Measurements from ENCODE around the gene PAXX. TPM values are rescaled to one million over a fixed set of nuclear protein-coding genes. Genes with fewer than 3 reads are reported as not detected.

The PAXX gene
- total RNA-seq, 4 donors from 2014 or later: 49.3 to 85.2 (median 66.0) TPM

GRCh38 chr9:136969774-136970173 is 22.4 kb upstream of the PAXX start:
- no peak for DNase-seq
- WGBS, 2 donors (ENCODE audit: low coverage in 1 of 2): 70% methylated on average over 5 of the region's 5 CpGs; no CpG with 5 or more reads in 1 of the 2 donors
- Histone ChIP-seq H3K9me3 (no peaks in the 10 kb centered on the region), H3K4me3 (no peak overlapping the region), H3K4me1 (peaks cover 0 to 10% (median 3%) of the 10 kb centered on the region in 4 donors), H3K36me3 (no peaks in the 10 kb centered on the region), H3K27ac (no peak overlapping the region), H3K27me3 (peaks cover 5% of the 10 kb centered on the region)
- in situ Hi-C loops (cut with MboI; ENCODE audit: low pct_ligation_motif_present in 1 of 4, low pct_unique_long_range_greater_than_20kb in 1 of 4, low sequenced_read_pairs in 3 of 4) (no loop called here), intact Hi-C loops (cut with DNase I; ENCODE audit: low total_unique reads) (no loop called here)
- no peak for TF ChIP-seq CTCF (IDR thresholded peaks at IDR 0.05)
- no peak for TF ChIP-seq POLR2A (IDR thresholded peaks at IDR 0.05)
- TF ChIP-seq EP300 (IDR thresholded peaks at IDR 0.05; ENCODE audit: low read depth): no peak
- no peak for TF ChIP-seq POLR2AphosphoS5 (IDR thresholded peaks at IDR 0.05)

- no peak for DNase-seq
- Histone ChIP-seq H3K4me1 (peaks cover 0 to 14% (median 2%) of the 10 kb centered on the region in 4 donors), H3K9me3 (no peaks in the 10 kb centered on the region), H3K27me3 (peaks cover 5% of the 10 kb centered on the region), H3K27ac (no peak overlapping the region), H3K4me3 (no peak overlapping the region), H3K36me3 (no peaks in the 10 kb centered on the region)
- in situ Hi-C loops (cut with MboI; ENCODE audit: low pct_ligation_motif_present in 1 of 4, low pct_unique_long_range_greater_than_20kb in 1 of 4, low sequenced_read_pairs in 3 of 4): no loop called here
- WGBS, 2 donors (ENCODE audit: low coverage in 1 of 2): 38% methylated on average over 1 of the region's 11 CpGs; no CpG with 5 or more reads in 1 of the 2 donors
- intact Hi-C loops (cut with DNase I; ENCODE audit: low total_unique reads): no loop called here
- TF ChIP-seq POLR2A (IDR thresholded peaks at IDR 0.05): no peak
- no peak for TF ChIP-seq EP300 (IDR thresholded peaks at IDR 0.05; ENCODE audit: low read depth)
- no peak for TF ChIP-seq POLR2AphosphoS5 (IDR thresholded peaks at IDR 0.05)
- no peak for TF ChIP-seq CTCF (IDR thresholded peaks at IDR 0.05)
Observed at GRCh38 chr9:136970361-136970760, 21.9 kb upstream of the PAXX start.

- no peak for DNase-seq
- in situ Hi-C loops (cut with MboI; ENCODE audit: low pct_ligation_motif_present in 1 of 4, low pct_unique_long_range_greater_than_20kb in 1 of 4, low sequenced_read_pairs in 3 of 4) (no loop called here), intact Hi-C loops (cut with DNase I; ENCODE audit: low total_unique reads) (no loop called here)
- Histone ChIP-seq H3K27ac (no peak overlapping the region), H3K4me1 (peaks cover 0 to 9% (median 0%) of the 10 kb centered on the region in 4 donors), H3K36me3 (no peaks in the 10 kb centered on the region), H3K4me3 (no peak overlapping the region), H3K9me3 (no peaks in the 10 kb centered on the region), H3K27me3 (no peaks in the 10 kb centered on the region)
- WGBS, 2 donors (ENCODE audit: low coverage in 1 of 2): 77% methylated on average over 14 of the region's 14 CpGs; no CpG with 5 or more reads in 1 of the 2 donors
- TF ChIP-seq EP300 (IDR thresholded peaks at IDR 0.05; ENCODE audit: low read depth) (no peak), POLR2A (IDR thresholded peaks at IDR 0.05) (no peak), POLR2AphosphoS5 (IDR thresholded peaks at IDR 0.05) (no peak), CTCF (IDR thresholded peaks at IDR 0.05) (no peak)
Observed at GRCh38 chr9:136971746-136972145, 20.5 kb upstream of the PAXX start.

- TF ChIP-seq EP300 (IDR thresholded peaks at IDR 0.05; ENCODE audit: low read depth): no peak
- no peak for TF ChIP-seq POLR2AphosphoS5 (IDR thresholded peaks at IDR 0.05)
- no peak for TF ChIP-seq POLR2A (IDR thresholded peaks at IDR 0.05)
- TF ChIP-seq CTCF (IDR thresholded peaks at IDR 0.05): no peak
- Histone ChIP-seq H3K36me3 (no peaks in the 10 kb centered on the region), H3K27me3 (no peaks in the 10 kb centered on the region), H3K4me3 (no peak overlapping the region), H3K9me3 (no peaks in the 10 kb centered on the region), H3K27ac (no peak overlapping the region), H3K4me1 (peaks cover 0 to 9% (median 0%) of the 10 kb centered on the region in 4 donors)
- WGBS, 2 donors (ENCODE audit: low coverage in 1 of 2): 77% methylated on average over 9 of the region's 11 CpGs; no CpG with 5 or more reads in 1 of the 2 donors
- intact Hi-C loops (cut with DNase I; ENCODE audit: low total_unique reads) (no loop called here), in situ Hi-C loops (cut with MboI; ENCODE audit: low pct_ligation_motif_present in 1 of 4, low pct_unique_long_range_greater_than_20kb in 1 of 4, low sequenced_read_pairs in 3 of 4) (no loop called here)
- DNase-seq: no peak
Observed at GRCh38 chr9:136972335-136972734, 19.9 kb upstream of the PAXX start.

All from transverse colon (tissue), 4 donors.